NCI-H1930 (cell line): ENCODE measurements around the gene TAL2.

Source experiments
- DNase-seq, 2 experiments: peaks; one replicate each; lab custom pipeline; 2025; lab: John Stamatoyannopoulos, UW

TAL2 gene

GRCh38 chr9:105662184-105663104 is at the start of gene TAL2:
Gene TAL2, plus strand, starts transcription at chr9:105662457. Its CDS starts 40 bp downstream, at chr9:105662497.
- no peak for DNase-seq

- DNase-seq, result no peak
Observed at GRCh38 chr9:105621001-105621400, 41.3 kb upstream of the TAL2 start.

GRCh38 chr9:105625088-105625487 is 37.2 kb upstream of the TAL2 start:
- no peak for DNase-seq

- DNase-seq, result no peak
Observed at GRCh38 chr9:105632807-105633206, 29.4 kb upstream of the TAL2 start.

- no peak for DNase-seq
Observed at GRCh38 chr9:105633411-105633810, 28.8 kb upstream of the TAL2 start.

GRCh38 chr9:105636331-105636730 is 25.9 kb upstream of the TAL2 start:
- DNase-seq, result no peak

- no peak for DNase-seq
Observed at GRCh38 chr9:105637787-105638395, 24.4 kb upstream of the TAL2 start.

- no peak for DNase-seq
Observed at GRCh38 chr9:105639936-105640335, 22.3 kb upstream of the TAL2 start.

GRCh38 chr9:105643795-105644194 is 18.5 kb upstream of the TAL2 start:
- no peak for DNase-seq

GRCh38 chr9:105646879-105647594 is 15.2 kb upstream of the TAL2 start:
- DNase-seq, result no peak

- DNase-seq, result no peak
Observed at GRCh38 chr9:105647595-105648349, 14.5 kb upstream of the TAL2 start.

- no peak for DNase-seq
Observed at GRCh38 chr9:105651806-105652205, 10.5 kb upstream of the TAL2 start.

GRCh38 chr9:105656131-105656921 is 5.9 kb upstream of the TAL2 start:
- DNase-seq, result peak in 1 of 2 experiments; percentile 41

- no peak for DNase-seq
Observed at GRCh38 chr9:105658351-105658750, 3.9 kb upstream of the TAL2 start.

- DNase-seq, result no peak
Observed at GRCh38 chr9:105661011-105661410, 1.2 kb upstream of the TAL2 start.

- DNase-seq, result no peak
Observed at GRCh38 chr9:105663914-105664313, 1.7 kb downstream of the TAL2 start.

GRCh38 chr9:105667867-105668266 is 5.6 kb downstream of the TAL2 start:
- no peak for DNase-seq

- DNase-seq, result no peak
Observed at GRCh38 chr9:105670315-105670714, 8.1 kb downstream of the TAL2 start.

GRCh38 chr9:105670775-105671174 is 8.5 kb downstream of the TAL2 start:
- no peak for DNase-seq

GRCh38 chr9:105672711-105673234 is 10.5 kb downstream of the TAL2 start:
- DNase-seq, result no peak

GRCh38 chr9:105673850-105674387 is 11.7 kb downstream of the TAL2 start:
- no peak for DNase-seq
